Liver (tissue), 9 donors: ENCODE data around the gene CTXND1. TPM values are rescaled to one million over a fixed set of nuclear protein-coding genes. Genes with fewer than 3 reads are reported as not detected.

Source experiments
- DNase-seq: peaks from one replicate; pipeline ENCODE4 v3.0.0-alpha.2; 2017; ENCODE audit warnings: low spot score
- H3K27ac ChIP-seq, 2 donors: one replicate each; pipeline ENCODE4 v1.7.0; 2013; ENCODE audit warnings: inconsistent platforms in 2 of 2, low read length in 2 of 2, control low read depth in 1 of 2, low read depth in 1 of 2, mild to moderate bottlenecking in 1 of 2
- H3K27me3 ChIP-seq, 4 donors: one replicate each; pipeline versions ENCODE4 v1.6.1 to v1.7.0; 2013; ENCODE audit warnings: low read length in 3 of 4, inconsistent platforms in 1 of 4, mild to moderate bottlenecking in 1 of 4, moderate library complexity in 1 of 4; ENCODE audit not compliant: control insufficient read depth in 4 of 4, insufficient read depth in 4 of 4
- H3K36me3 ChIP-seq, 4 donors: one replicate each; pipeline versions ENCODE4 v1.6.1 to v1.7.0; 2013; ENCODE audit warnings: low read length in 3 of 4, mild to moderate bottlenecking in 3 of 4, low read depth in 1 of 4, moderate library complexity in 1 of 4; ENCODE audit not compliant: control insufficient read depth in 4 of 4, insufficient read depth in 3 of 4
- H3K4me1 ChIP-seq, 4 donors: one replicate each; pipeline versions ENCODE4 v1.6.1 to v1.7.0; 2013; ENCODE audit warnings: low read length in 3 of 4, mild to moderate bottlenecking in 3 of 4, moderate library complexity in 1 of 4; ENCODE audit not compliant: control insufficient read depth in 4 of 4, insufficient read depth in 4 of 4
- H3K4me3 ChIP-seq, 3 donors: one replicate each; pipeline versions ENCODE4 v1.6.1 to v1.7.0; 2013; ENCODE audit warnings: low read length in 3 of 3, control low read depth in 1 of 3, low read depth in 1 of 3, mild to moderate bottlenecking in 1 of 3
- H3K9ac ChIP-seq, 2 donors: one replicate each; pipeline ENCODE4 v1.7.0; 2013; ENCODE audit warnings: low read length in 2 of 2, mild to moderate bottlenecking in 2 of 2, moderate library complexity in 2 of 2, control low read depth in 1 of 2, low read depth in 1 of 2
- H3K9me3 ChIP-seq, 4 donors: one replicate each; pipeline versions ENCODE4 v1.6.1 to v1.7.0; 2013; ENCODE audit warnings: low read length in 3 of 4; ENCODE audit not compliant: control insufficient read depth in 4 of 4
- CTCF ChIP-seq: fragments of 150-350 bp; IDR thresholded peaks from 2 replicates; pipeline ENCODE4 v1.5.1; 2017; ENCODE audit warnings: improper control_type of control experiment, low read depth, low read length; ENCODE audit not compliant: missing input control
- EGR1 ChIP-seq, 2 donors: IDR thresholded peaks; 2 replicates each; pipeline ENCODE4 v1.6.1; 2016 to 2018; ENCODE audit warnings: antibody characterized with exemption in 2 of 2, low read depth in 2 of 2
- FOXA1 ChIP-seq: IDR thresholded peaks from 2 replicates; pipeline ENCODE4 v1.6.1; 2016; ENCODE audit warnings: antibody characterized with exemption
- FOXA2 ChIP-seq: IDR thresholded peaks from 2 replicates; pipeline ENCODE4 v1.6.1; 2016; ENCODE audit warnings: antibody characterized with exemption
- GABPA ChIP-seq, 2 donors: IDR thresholded peaks in 1 of 2; conservative IDR thresholded peaks in 1 of 2; 2 replicates each; pipeline ENCODE4 v1.6.1; 2016; ENCODE audit warnings: antibody characterized with exemption in 2 of 2, mild to moderate bottlenecking in 1 of 2, moderate library complexity in 1 of 2
- HNF4A ChIP-seq, 2 donors: conservative IDR thresholded peaks; 2 replicates each; pipeline ENCODE4 v1.6.1; 2016; ENCODE audit warnings: antibody characterized with exemption in 2 of 2, mild to moderate bottlenecking in 2 of 2
- HNF4G ChIP-seq: IDR thresholded peaks from 2 replicates; pipeline ENCODE4 v1.6.1; 2016; ENCODE audit warnings: antibody characterized with exemption
- MAX ChIP-seq: IDR thresholded peaks from 2 replicates; pipeline ENCODE4 v1.6.1; 2016; ENCODE audit warnings: antibody characterized with exemption
- NR2F2 ChIP-seq: IDR thresholded peaks from 2 replicates; pipeline ENCODE4 v1.6.1; 2016; ENCODE audit warnings: antibody characterized with exemption
- RAD21 ChIP-seq, 2 donors: IDR thresholded peaks; 2 replicates each; pipeline ENCODE4 v1.6.1; 2016; ENCODE audit warnings: antibody characterized with exemption in 2 of 2, mild to moderate bottlenecking in 2 of 2
- REST ChIP-seq: IDR thresholded peaks from 2 replicates; pipeline ENCODE4 v1.6.1; 2016; ENCODE audit warnings: antibody characterized with exemption, mild to moderate bottlenecking
- SP1 ChIP-seq: IDR thresholded peaks from 2 replicates; pipeline ENCODE4 v1.6.1; 2018; ENCODE audit warnings: antibody characterized with exemption, mild to moderate bottlenecking
- TAF1 ChIP-seq: conservative IDR thresholded peaks from 2 replicates; pipeline ENCODE4 v1.6.1; 2016; ENCODE audit warnings: antibody characterized with exemption, mild to moderate bottlenecking
- YY1 ChIP-seq: IDR thresholded peaks from 2 replicates; pipeline ENCODE4 v1.6.1; 2016; ENCODE audit warnings: antibody characterized with exemption, mild to moderate bottlenecking
- ZBTB33 ChIP-seq: IDR thresholded peaks from 2 replicates; pipeline ENCODE4 v1.6.1; 2016; ENCODE audit warnings: antibody characterized with exemption
- WGBS: extraction: QIAGEN DNeasy Blood & Tissue Kit; methylation state at CpG from one replicate; pipeline ENCODE4 v1.1.7; 2013; 5-methylcytosine and 5-hydroxymethylcytosine counted together
- polyA plus RNA-seq, 2 donors: library from polyadenylated mRNA; stranded (reverse) in 1 of 2; unstranded in 1 of 2; fragments of 200-250 nt in 1 of 2; fragments of >200 nt in 1 of 2; fragmentation: Nextera tagmentation in 1 of 2; extraction: Ambion mirVana in 1 of 2; gene quantifications; one replicate each; pipeline versions ENCODE4 v1.2.1 to v1.2.3, GENCODE V29; 2013 to 2015
- total RNA-seq, 2 donors: library from RNA; depleted of rRNA; stranded (reverse); fragments of >200 nt; gene quantifications; one replicate each; pipeline ENCODE4 v1.2.3, GENCODE V29; 2014
- donor health status: healthy.
- donor health status: healthy.
- donor health status: healthy.
- donor health status: healthy.
- donor health status: healthy.

Gene CTXND1
- total and polyA plus RNA-seq, 4 donors: 2.9 to 4.1 (median 3.1) TPM

- WGBS: 49% methylated on average over 2 of the region's 2 CpGs
- Histone ChIP-seq H3K4me1 (peaks cover 16 to 40% (median 33%) of the 10 kb centered on the region in 4 donors), H3K9ac (peak overlapping the region in 1 of 2 donors; percentile 21), H3K27me3 (no peaks in the 10 kb centered on the region), H3K9me3 (no peaks in the 10 kb centered on the region), H3K27ac (peak overlapping the region; percentile 28 to 54), H3K4me3 (no peak overlapping the region), H3K36me3 (no peaks in the 10 kb centered on the region)
- no peak for DNase-seq
- TF ChIP-seq HNF4A (conservative IDR thresholded peaks at IDR 0.05): peak in 1 of 2 donors; percentile 32
- TF ChIP-seq RAD21 (IDR thresholded peaks at IDR 0.05): no peak
- no peak for TF ChIP-seq NR2F2
- TF ChIP-seq MAX: no peak
- TF ChIP-seq YY1: peak; percentile 40
- TF ChIP-seq FOXA1: no peak
- no peak for TF ChIP-seq FOXA2
- TF ChIP-seq CTCF: no peak
- no peak for TF ChIP-seq GABPA (IDR thresholded peaks at IDR 0.05 in 1 of 2, conservative IDR thresholded peaks at IDR 0.05 in 1 of 2)
- no peak for TF ChIP-seq EGR1 (IDR thresholded peaks at IDR 0.05; ENCODE audit: low read depth in 2 of 2)
- no peak for TF ChIP-seq ZBTB33
- TF ChIP-seq SP1: no peak
- no peak for TF ChIP-seq HNF4G
- TF ChIP-seq REST: no peak
Measured at GRCh38 chr15:80214910-80215309, 37.1 kb downstream of the CTXND1 start.

- WGBS: 57% methylated on average over 1 of the region's 1 CpG
- DNase-seq: no peak
- H3K27me3 ChIP-seq: no peaks in the 10 kb centered on the region
- H3K9me3 ChIP-seq: no peaks in the 10 kb centered on the region
- H3K9ac ChIP-seq: no peak overlapping the region
- peaks cover 30 to 67% (median 60%) of the 10 kb centered on the region in 4 donors for H3K4me1 ChIP-seq
- no peak overlapping the region for H3K4me3 ChIP-seq
- peak overlapping the region in 1 of 2 donors; percentile 28 for H3K27ac ChIP-seq
- H3K36me3 ChIP-seq: no peaks in the 10 kb centered on the region
- TF ChIP-seq HNF4G: no peak
- no peak for TF ChIP-seq TAF1
- TF ChIP-seq ZBTB33: no peak
- no peak for TF ChIP-seq FOXA2
- no peak for TF ChIP-seq HNF4A (conservative IDR thresholded peaks at IDR 0.05)
- TF ChIP-seq FOXA1: no peak
- TF ChIP-seq YY1: no peak
Measured at GRCh38 chr15:80211976-80212375, 40.0 kb downstream of the CTXND1 start.
